ENCODE measurements around the gene PTPRD.

Gene PTPRD

GRCh38 chr9:8880060-8880459 lies 1732.7 kb downstream of the PTPRD start:
- DNase-seq: no peak

- DNase-seq: no peak
Measured at GRCh38 chr9:8879284-8879683, 1733.5 kb downstream of the PTPRD start.

GRCh38 chr9:8877753-8878494 lies 1734.9 kb downstream of the PTPRD start:
- DNase-seq: no peak

GRCh38 chr9:8876303-8876702 lies 1736.5 kb downstream of the PTPRD start:
- no peak for DNase-seq

- no peak for DNase-seq
Measured at GRCh38 chr9:8874482-8874881, 1738.3 kb downstream of the PTPRD start.

GRCh38 chr9:8872802-8873201 lies 1740.0 kb downstream of the PTPRD start:
- DNase-seq: no peak

GRCh38 chr9:8871796-8872445 lies 1740.9 kb downstream of the PTPRD start:
- no peak for DNase-seq

GRCh38 chr9:8871396-8871795 lies 1741.4 kb downstream of the PTPRD start:
- no peak for DNase-seq

- no peak for DNase-seq
Measured at GRCh38 chr9:8869812-8870211, 1743.0 kb downstream of the PTPRD start.

GRCh38 chr9:8868632-8869031 lies 1744.2 kb downstream of the PTPRD start:
- DNase-seq: peak; percentile 78

- DNase-seq: no peak
Measured at GRCh38 chr9:8867148-8867547, 1745.7 kb downstream of the PTPRD start.

- DNase-seq: no peak
Measured at GRCh38 chr9:8864545-8864896, 1748.3 kb downstream of the PTPRD start.

- DNase-seq: peak; percentile 48
Measured at GRCh38 chr9:8863886-8864544, 1748.8 kb downstream of the PTPRD start.

GRCh38 chr9:8863069-8863468 lies 1749.7 kb downstream of the PTPRD start:
- DNase-seq: no peak

GRCh38 chr9:8860925-8861324 lies 1751.9 kb downstream of the PTPRD start:
- peak; percentile 89 for DNase-seq

- peak; percentile 26 for DNase-seq
Measured at GRCh38 chr9:8860086-8860485, 1752.7 kb downstream of the PTPRD start.

GRCh38 chr9:8859416-8859815 lies 1753.4 kb downstream of the PTPRD start:
- DNase-seq: no peak

GRCh38 chr9:8858596-8859161 lies 1754.1 kb downstream of the PTPRD start:
- DNase-seq: no peak

GRCh38 chr9:8857926-8858595 lies 1754.7 kb downstream of the PTPRD start:
- peak; percentile 74 for DNase-seq

- peak; percentile 22 for DNase-seq
Measured at GRCh38 chr9:8857068-8857925, 1755.5 kb downstream of the PTPRD start.

GRCh38 chr9:8856396-8857067 lies 1756.3 kb downstream of the PTPRD start:
- no peak for DNase-seq

GRCh38 chr9:8855046-8855445 lies 1757.8 kb downstream of the PTPRD start:
- DNase-seq: peak; percentile 50
